Measurements from ENCODE around the gene PINLYP.
A peak's percentile ranks its signal among the peaks of the same experiment; 100 is the strongest.

The PINLYP gene

GRCh38 chr19:43527860-43528622, 47.6 kb upstream of the PINLYP start:
- no peak overlapping the region for H3K4me3 ChIP-seq (replicated peaks; ENCODE audit: insufficient read depth, low read length)
- no peaks in the 10 kb centered on the region for H3K27me3 ChIP-seq (ENCODE audit: insufficient read depth, poor library complexity, severe bottlenecking)
- TF ChIP-seq SPI1 (IDR thresholded peaks at IDR 0.05; ENCODE audit: borderline replicate concordance, low read depth) (no peak), GABPA (IDR thresholded peaks at IDR 0.05; ENCODE audit: low read depth) (no peak), REST (IDR thresholded peaks at IDR 0.05; ENCODE audit: insufficient replicate concordance, low read depth) (no peak), POLR2AphosphoS5 (IDR thresholded peaks at IDR 0.05; ENCODE audit: low read depth) (no peak)
- TF ChIP-seq, protein P1, sequence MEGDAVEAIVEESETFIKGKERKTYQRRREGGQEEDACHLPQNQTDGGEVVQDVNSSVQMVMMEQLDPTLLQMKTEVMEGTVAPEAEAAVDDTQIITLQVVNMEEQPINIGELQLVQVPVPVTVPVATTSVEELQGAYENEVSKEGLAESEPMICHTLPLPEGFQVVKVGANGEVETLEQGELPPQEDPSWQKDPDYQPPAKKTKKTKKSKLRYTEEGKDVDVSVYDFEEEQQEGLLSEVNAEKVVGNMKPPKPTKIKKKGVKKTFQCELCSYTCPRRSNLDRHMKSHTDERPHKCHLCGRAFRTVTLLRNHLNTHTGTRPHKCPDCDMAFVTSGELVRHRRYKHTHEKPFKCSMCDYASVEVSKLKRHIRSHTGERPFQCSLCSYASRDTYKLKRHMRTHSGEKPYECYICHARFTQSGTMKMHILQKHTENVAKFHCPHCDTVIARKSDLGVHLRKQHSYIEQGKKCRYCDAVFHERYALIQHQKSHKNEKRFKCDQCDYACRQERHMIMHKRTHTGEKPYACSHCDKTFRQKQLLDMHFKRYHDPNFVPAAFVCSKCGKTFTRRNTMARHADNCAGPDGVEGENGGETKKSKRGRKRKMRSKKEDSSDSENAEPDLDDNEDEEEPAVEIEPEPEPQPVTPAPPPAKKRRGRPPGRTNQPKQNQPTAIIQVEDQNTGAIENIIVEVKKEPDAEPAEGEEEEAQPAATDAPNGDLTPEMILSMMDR (IDR thresholded peaks at IDR 0.05; ENCODE audit: insufficient read depth, low read length) = no peak
- H3K27ac ChIP-seq (replicated peaks) = no peak overlapping the region
- no peak for DNase-seq (ENCODE audit: low read depth in 1 of 2, low spot score in 1 of 2)

DNA sequence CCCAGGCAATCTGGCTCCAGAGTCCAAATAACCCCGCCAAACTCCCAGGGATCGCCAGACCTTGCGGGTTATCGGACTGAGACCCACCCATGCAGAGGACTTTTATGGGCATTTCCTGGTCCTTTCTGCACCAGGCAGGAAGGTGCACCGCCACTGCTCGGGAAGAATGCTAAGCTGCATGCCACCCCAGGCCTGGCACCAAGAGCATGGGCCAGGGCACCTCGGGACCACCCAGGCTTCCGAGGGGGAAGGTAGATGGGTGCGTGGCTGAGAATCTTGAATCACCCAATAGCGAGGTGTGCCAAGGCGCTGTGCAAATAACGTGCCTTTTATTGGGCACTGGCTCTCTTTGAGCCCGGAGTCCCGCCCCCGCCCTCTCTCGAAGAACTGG, 43.0 kb upstream of the PINLYP start:
- Histone ChIP-seq H3K27ac (replicated peaks) (peak overlapping the region; percentile 48), H3K4me3 (replicated peaks; ENCODE audit: insufficient read depth, low read length) (peak overlapping the region; percentile 72), H3K27me3 (ENCODE audit: insufficient read depth, poor library complexity, severe bottlenecking) (no peaks in the 10 kb centered on the region)
- no peak for TF ChIP-seq REST (IDR thresholded peaks at IDR 0.05; ENCODE audit: insufficient replicate concordance, low read depth)
- TF ChIP-seq, protein P1 (IDR thresholded peaks at IDR 0.05; ENCODE audit: insufficient read depth, low read length) = no peak
- no peak for TF ChIP-seq POLR2AphosphoS5 (IDR thresholded peaks at IDR 0.05; ENCODE audit: low read depth)
- TF ChIP-seq GABPA (IDR thresholded peaks at IDR 0.05; ENCODE audit: low read depth) = no peak
- TF ChIP-seq SPI1 (IDR thresholded peaks at IDR 0.05; ENCODE audit: borderline replicate concordance, low read depth) = no peak
- DNase-seq (ENCODE audit: low read depth in 1 of 2, low spot score in 1 of 2) = no peak

DNA sequence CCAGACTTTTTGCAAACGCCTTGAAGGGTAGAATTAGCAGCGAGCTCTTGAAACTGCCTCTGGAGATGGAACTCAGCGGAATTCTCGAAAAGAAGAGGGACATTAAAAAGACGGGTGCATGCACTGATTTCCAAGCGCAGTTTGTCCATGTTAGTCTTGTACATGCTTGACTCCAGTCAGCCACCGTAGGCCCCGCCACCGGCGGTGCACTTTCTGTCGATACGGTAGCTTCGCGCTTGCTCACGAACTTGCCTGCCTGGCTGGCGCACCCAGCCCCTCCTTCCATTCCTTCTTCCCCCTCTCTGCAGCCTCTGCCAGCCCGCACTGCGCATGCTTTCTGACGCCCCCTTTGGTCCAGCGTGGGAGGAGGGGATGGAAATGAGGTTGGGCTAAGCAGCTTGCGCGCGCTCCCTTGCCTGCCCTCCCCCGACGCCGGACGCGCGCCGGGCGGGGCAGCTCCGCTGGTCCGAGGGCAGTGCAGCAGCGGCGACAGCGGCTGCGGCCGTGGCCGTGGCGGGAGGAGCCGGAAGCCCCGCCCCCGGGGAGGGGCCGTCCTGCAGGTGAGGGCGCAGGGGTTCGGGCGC, 42.5 kb upstream of the PINLYP start, which contains the start of gene ZNF575:
Gene ZNF575 (plus strand): TSS at position 227 of the 584 bp plus-strand sequence. CDS start 1,235 bp downstream, outside the sequence.
- Histone ChIP-seq H3K27ac (replicated peaks) (peak within 1 kb of the TSS; percentile 48), H3K27me3 (ENCODE audit: insufficient read depth, poor library complexity, severe bottlenecking) (no peaks in the 10 kb centered on the region), H3K4me3 (replicated peaks; ENCODE audit: insufficient read depth, low read length) (peak within 1 kb of the TSS; percentile 72)
- peak; percentile 80 to 91 for DNase-seq (ENCODE audit: low read depth in 1 of 2, low spot score in 1 of 2)
- TF ChIP-seq GABPA (IDR thresholded peaks at IDR 0.05; ENCODE audit: low read depth) (no peak), SPI1 (IDR thresholded peaks at IDR 0.05; ENCODE audit: borderline replicate concordance, low read depth) (no peak), POLR2AphosphoS5 (IDR thresholded peaks at IDR 0.05; ENCODE audit: low read depth) (peak; percentile 76)
- TF ChIP-seq, protein P1 (IDR thresholded peaks at IDR 0.05; ENCODE audit: insufficient read depth, low read length) = no peak
